Superior temporal gyrus (tissue), 1 donor: ENCODE data around the gene SLC39A5.
A peak's percentile ranks its signal among the peaks of the same experiment; 100 is the strongest.
"Not testable (repeated sequence)": the region's sequence is repeated elsewhere in the genome, so short reads cannot be mapped to it uniquely, and the experiment has no call there.

Experiments used
- DNase-seq: peaks from one replicate; pipeline ENCODE4 v3.0.0-alpha.2; 2016; ENCODE audit errors: extremely low spot score

Gene SLC39A5

GRCh38 chr12:56244494-56244893, 14.6 kb downstream of the SLC39A5 start:
- DNase-seq: no peak

GRCh38 chr12:56247923-56248322, 18.1 kb downstream of the SLC39A5 start:
- DNase-seq: no peak

- no peak for DNase-seq
Observed at GRCh38 chr12:56248711-56249110, 18.9 kb downstream of the SLC39A5 start.

- no peak for DNase-seq
Observed at GRCh38 chr12:56252649-56253048, 22.8 kb downstream of the SLC39A5 start.

- no peak for DNase-seq
Observed at GRCh38 chr12:56253091-56253490, 23.2 kb downstream of the SLC39A5 start.

- no peak for DNase-seq
Observed at GRCh38 chr12:56255671-56256070, 25.8 kb downstream of the SLC39A5 start.

GRCh38 chr12:56256326-56256960, 26.6 kb downstream of the SLC39A5 start:
- no peak for DNase-seq

GRCh38 chr12:56257071-56257470, 27.2 kb downstream of the SLC39A5 start:
- no peak for DNase-seq

GRCh38 chr12:56257491-56258067, 27.7 kb downstream of the SLC39A5 start:
- DNase-seq: no peak

GRCh38 chr12:56258068-56258819, 28.4 kb downstream of the SLC39A5 start, which contains the start of gene ANKRD52:
Gene ANKRD52 (minus strand): TSS chr12:56258384. CDS start chr12:56258269, 115 bp downstream.
- DNase-seq: peak; percentile 80

GRCh38 chr12:56258820-56259183, 29.0 kb downstream of the SLC39A5 start:
- DNase-seq: no peak

GRCh38 chr12:56260380-56260779, 30.5 kb downstream of the SLC39A5 start:
- no peak for DNase-seq

GRCh38 chr12:56260921-56261320, 31.1 kb downstream of the SLC39A5 start:
- DNase-seq: no peak

GRCh38 chr12:56261503-56262232, 31.8 kb downstream of the SLC39A5 start:
- no peak for DNase-seq

GRCh38 chr12:56262955-56263354, 33.1 kb downstream of the SLC39A5 start:
- DNase-seq: not testable (repeated sequence)

GRCh38 chr12:56266068-56266692, 36.3 kb downstream of the SLC39A5 start:
- not testable (repeated sequence) for DNase-seq

GRCh38 chr12:56266693-56267442, 37.0 kb downstream of the SLC39A5 start, which contains the start of gene COQ10A:
Gene COQ10A (plus strand): TSS chr12:56266942. CDS start chr12:56267119, 177 bp downstream.
- DNase-seq: peak; percentile 87

GRCh38 chr12:56267443-56268071, 37.7 kb downstream of the SLC39A5 start:
- DNase-seq: no peak

GRCh38 chr12:56271031-56271430, 41.2 kb downstream of the SLC39A5 start:
- DNase-seq: peak; percentile 28

GRCh38 chr12:56272468-56272867, 42.6 kb downstream of the SLC39A5 start:
- not testable (repeated sequence) for DNase-seq
